OCI-M2 (cell line): ENCODE data around the gene HOXD12.

ENCODE experiments used
- DNase-seq: peaks from one replicate; lab custom pipeline; 2025; ENCODE audit not compliant: unreplicated experiment; lab: John Stamatoyannopoulos, UW

Gene HOXD12

DNA sequence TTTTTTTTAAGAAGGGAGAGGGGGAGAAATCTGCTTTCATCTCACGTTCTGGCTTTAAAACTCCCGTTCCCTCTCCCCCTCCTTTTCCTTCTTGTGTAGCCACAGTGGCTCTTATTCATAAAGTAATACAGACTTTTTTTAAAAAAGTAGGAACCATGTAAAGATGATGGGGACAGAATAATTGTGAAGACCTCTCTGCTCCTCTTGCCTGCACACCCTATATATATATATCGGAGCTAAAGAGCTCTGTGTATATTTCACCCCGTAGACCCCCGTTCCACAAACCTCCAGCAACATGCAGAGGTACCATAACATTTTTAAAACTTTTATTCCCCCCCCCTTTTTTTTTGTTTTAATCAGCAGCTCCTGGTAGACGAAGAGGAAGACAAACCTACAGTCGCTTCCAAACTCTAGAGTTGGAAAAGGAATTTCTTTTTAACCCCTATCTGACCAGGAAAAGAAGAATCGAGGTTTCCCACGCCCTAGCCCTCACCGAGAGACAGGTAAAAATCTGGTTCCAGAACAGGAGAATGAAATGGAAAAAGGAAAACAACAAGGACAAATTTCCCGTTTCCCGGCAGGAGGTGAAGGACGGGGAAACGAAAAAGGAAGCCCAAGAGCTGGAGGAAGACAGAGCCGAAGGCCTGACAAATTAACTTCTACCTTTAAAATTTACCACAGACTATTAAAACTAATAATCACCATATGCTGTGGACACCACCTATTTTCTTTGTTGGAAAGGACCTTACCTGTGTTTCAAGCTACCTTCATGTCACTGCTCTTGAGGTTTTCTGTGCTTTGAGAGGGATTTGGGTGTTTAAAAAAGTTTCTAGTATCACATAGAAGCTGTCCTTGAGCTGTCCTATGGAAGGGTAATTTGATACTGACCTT, 31.6 kb downstream of the HOXD12 start:
- no peak for DNase-seq

- no peak for DNase-seq
Observed at GRCh38 chr2:176131848-176132158, 32.2 kb downstream of the HOXD12 start.

DNA sequence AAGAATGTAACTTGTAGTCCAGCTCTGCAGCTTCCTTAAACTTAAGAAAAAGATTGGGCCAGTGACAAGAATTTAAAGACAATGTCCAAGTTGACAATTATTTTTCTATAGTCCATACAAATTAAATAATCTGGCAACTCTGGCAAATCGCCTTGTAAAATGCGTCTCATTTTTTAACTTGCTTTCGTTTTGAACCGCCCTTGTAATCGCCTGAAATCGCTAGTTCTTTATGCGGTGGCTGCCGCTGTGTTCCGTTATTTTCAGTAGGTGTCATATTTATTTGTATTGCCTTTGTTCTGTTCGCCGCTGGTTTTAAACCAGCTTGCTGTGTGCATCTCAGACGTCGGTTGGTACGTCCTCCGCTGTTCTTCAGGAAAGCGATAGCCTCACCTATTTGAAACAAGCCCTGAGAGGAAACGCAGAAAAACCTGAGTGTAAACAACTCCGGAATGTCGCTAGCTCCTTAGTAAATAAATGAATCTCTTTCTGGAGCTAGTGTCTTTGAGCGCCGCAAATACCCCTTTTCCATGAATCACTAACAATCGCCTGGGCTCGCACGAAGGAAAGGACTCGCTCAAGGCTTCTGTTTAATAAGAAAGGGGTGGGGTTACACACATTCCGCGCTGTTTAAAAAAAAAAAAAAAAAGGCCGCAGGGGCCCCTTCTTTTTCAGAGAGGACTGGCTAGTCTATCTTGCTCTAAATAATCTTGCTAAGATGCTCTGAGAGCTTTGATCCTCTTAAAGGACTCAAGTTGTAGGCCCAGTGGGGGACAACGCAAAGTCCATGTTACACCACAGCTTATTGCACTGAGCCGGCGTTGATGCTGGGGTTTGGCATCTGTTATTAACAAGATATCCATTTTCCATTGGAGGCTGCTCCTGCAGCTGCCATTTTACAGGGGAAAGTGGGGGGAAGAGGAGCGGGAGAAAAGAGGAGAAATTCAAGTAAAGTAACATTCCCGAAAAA, 32.9 kb downstream of the HOXD12 start:
- no peak for DNase-seq

- no peak for DNase-seq
Observed at GRCh38 chr2:176133389-176133788, 33.8 kb downstream of the HOXD12 start.

DNA sequence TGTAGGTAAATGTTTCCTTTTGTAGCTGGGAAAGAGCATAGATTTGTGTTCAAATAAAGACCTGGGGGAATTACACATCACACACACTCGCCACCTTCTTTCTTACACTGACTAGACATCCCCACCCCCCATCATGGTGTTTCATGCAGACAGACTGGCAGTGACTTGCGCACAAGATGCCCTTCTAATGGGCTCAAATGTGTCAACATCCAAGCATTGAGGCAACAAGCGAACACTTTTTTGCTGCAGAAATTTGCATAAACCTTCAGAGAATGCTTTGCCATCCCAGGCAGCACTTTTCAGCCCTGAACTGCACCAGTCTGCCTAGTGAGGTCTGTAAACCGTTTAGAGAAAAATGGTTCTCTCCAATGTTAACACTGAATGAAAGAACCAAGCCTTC, 34.4 kb downstream of the HOXD12 start:
- no peak for DNase-seq

DNA sequence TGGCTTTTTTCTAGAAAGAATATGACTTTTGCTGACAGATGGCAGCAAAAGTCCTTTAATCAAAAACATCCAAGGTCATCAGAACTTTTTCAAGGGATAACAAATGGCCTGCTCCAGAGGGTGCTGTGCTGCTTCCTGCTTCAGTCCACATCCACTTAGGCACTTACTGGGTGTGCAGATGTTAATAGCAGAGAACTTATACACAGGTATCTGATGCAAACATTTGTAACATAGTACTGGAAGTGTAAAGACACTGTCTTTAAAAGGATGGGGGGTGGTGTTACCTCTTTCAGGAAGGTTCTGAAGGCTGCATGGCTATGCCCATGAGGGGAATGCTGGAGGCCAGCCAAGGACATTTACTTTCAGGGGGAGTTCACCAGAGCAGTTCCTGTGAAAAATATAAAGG, 35.4 kb downstream of the HOXD12 start:
- DNase-seq, result no peak

- DNase-seq, result no peak
Observed at GRCh38 chr2:176136374-176137251, 37.0 kb downstream of the HOXD12 start.

GRCh38 chr2:176137252-176137580, 37.6 kb downstream of the HOXD12 start:
- no peak for DNase-seq

DNA sequence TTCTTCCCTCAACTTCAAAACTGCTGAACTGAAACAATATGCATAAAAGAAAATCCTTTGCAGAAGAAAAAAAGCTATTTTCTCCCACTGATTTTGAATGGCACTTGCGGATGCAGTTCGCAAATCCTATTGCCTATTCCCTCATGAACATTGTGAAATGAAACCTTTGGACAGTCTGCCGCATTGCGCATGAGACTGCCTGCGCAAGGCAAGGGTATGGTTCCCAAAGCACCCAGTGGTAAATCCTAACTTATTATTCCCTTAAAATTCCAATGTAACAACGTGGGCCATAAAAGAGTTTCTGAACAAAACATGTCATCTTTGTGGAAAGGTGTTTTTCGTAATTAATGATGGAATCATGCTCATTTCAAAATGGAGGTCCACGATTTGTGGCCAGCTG, 38.3 kb downstream of the HOXD12 start:
- no peak for DNase-seq

DNA sequence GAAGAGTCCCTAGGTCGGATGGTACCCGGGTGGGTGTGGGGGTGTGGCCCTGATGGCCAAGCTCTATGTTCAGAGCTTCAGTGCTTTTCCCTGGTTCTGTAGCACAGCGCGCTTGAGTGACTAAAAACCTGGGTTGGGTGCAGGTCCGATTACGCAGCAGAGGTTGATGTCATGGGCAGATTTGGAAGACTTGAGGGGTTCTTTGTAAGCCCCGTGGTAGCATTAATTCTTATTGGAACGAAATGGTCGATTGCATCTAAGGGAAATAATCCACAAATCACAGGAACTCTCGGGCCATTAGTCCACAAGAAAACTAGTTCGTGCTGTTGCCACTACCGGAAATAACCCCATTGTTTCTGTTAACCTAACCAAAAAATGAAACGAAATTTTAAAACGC, 38.9 kb downstream of the HOXD12 start:
- no peak for DNase-seq

DNA sequence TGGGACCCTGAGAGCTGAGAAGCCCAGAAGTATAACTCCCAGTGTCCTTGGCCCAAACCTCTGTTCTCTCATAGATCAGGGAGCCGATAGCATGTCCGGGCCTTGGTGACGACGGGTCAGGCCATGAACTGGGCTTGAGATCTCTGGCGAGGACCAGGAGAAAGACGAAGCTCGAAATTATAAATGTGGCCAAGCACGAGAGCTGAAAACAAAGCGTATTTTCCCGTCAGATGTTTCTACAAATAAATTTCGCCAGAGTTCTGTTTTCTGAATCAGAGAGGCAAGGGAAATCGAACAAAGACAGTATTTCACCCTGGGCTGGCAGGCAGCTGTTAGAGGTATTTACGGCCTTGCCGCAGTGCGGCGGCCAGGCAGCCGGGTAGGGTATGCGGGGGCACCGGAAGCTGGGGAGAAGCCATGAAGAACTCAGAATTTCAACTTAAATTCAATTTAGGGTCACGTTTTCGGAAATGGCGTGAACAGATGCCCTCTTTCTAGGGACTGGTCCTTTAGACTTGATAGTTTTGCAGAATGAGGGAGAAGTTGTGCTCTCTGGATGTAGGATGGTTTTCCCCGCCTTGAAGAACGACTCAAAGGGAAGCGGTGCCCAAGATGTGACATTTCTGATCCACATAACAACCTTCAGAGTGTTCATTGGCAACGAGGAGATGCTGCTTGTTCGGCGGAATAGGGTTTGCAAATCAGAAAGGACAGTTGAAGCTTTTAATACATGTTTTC, 39.5 kb downstream of the HOXD12 start:
- DNase-seq, result no peak

GRCh38 chr2:176139661-176140512, 40.3 kb downstream of the HOXD12 start:
- DNase-seq, result no peak

GRCh38 chr2:176140513-176141317, 41.1 kb downstream of the HOXD12 start:
- no peak for DNase-seq

DNA sequence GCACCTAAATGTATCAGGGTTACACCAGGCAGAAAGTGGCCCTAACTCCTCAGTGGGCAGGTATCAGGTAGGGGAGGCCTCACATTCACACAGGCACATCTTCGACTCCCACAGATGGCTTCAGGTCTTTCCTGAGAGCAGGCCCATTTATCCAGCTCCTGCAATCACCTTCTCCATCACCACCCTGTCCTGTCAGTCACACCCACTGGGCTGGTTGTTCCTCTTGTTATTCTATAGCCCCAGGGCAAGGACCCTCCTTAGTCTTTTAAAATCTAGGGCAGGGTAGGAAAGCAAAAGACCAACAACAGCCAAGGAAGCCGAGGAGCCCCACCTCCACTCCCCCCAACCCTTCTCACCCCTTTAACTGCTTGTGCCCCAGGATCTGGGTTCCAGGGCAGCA, 42.7 kb downstream of the HOXD12 start:
- DNase-seq, result no peak

DNA sequence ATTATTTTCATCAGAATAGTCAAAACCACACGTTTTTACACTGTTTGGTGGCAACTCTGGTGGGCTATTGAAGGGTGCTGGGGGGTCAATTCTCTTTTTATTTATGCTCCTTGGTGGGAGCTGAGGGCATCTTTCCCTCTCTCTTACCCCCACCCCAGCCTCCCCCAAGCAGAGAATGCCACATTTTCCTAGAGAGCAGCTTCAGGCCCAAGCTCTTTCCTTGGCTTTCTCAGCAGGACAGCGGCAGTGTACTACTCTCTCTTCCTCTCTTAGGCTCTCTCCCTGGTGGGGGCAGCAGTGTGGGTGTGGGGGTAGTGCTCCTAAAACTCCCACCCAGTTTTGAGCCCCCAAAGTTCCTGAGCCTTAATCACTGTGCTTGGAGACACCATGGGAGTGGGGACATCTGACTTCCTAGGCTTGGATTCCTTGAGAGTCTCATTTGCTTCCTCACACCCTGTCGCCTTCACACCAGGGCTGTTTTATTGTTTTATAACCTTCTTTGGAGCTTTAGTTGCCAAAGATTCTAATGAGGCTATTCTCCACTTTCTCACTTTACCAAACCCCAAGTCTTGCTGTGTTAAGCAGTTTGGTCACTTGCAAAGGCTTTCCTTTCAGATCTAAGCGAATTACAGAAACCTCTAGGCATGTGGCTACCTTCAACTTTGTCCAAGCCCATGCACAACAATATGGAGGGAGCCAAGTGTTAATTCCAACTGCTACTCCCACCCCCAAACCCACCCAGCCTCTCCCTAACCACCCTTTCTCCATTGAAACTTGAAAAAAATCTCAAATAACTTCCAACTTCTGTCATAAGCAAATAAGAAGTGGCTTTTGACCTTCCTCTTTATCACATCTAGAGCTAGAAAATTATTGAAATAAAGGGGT, 45.7 kb downstream of the HOXD12 start:
- no peak for DNase-seq

GRCh38 chr2:176146101-176146500, 46.5 kb downstream of the HOXD12 start:
- no peak for DNase-seq

DNA sequence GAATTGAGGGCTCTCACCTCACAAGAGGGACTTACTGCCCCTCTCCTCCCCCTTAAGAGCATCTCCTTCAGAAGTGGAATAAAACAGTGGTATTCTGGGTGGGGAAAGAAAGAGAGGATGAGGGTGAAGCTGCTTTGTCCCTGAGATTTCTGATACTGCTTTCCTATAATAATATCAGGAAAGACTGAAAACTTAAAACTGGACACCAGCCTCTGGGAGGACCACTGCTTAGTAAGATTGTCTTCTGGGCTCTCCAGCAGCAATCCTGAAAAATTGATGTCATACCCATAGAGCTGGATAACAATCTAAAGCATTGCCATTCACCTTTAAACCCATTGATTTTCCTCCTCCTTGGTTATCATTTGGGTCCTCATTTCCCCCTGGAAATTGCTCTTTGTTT, 47.0 kb downstream of the HOXD12 start:
- DNase-seq, result no peak
